ENCODE data around the gene HOXD13. TPM values are rescaled to one million over a fixed set of nuclear protein-coding genes. Genes with fewer than 3 reads are reported as not detected.

The HOXD13 gene
- total RNA-seq, 1 experiment from 2014 or later, result not detected

- DNase-seq, result no peak
- Mint-ChIP-seq H3K4me3 (ENCODE audit: low read depth, unreplicated experiment) (no peak overlapping the region), H3K9me3 (ENCODE audit: low read depth, unreplicated experiment) (no peaks in the 10 kb centered on the region), H3K27me3 (ENCODE audit: unreplicated experiment) (peaks cover 20% of the 10 kb centered on the region), H3K4me1 (ENCODE audit: low read depth, unreplicated experiment) (peaks cover 15% of the 10 kb centered on the region), H3K27ac (ENCODE audit: unreplicated experiment) (no peak overlapping the region), H3K36me3 (ENCODE audit: insufficient read depth, unreplicated experiment) (peaks cover 18% of the 10 kb centered on the region)
- no peak for TF ChIP-seq CTCF (IDR thresholded peaks at IDR 0.05; ENCODE audit: unreplicated experiment)
- CTCF ChIA-PET, result no interaction called here
- intact Hi-C loops (cut with micrococcal nuclease; ENCODE audit: unreplicated experiment), result no loop called here
- BruUV-seq (replicated peaks), result no TSS peak
These were observed 8.8 kb downstream of the HOXD13 start for GRCh38 chr2:176101216-176101830.

GRCh38 chr2:176101842-176102241 lies 9.3 kb downstream of the HOXD13 start:
- no peak for TF ChIP-seq CTCF (IDR thresholded peaks at IDR 0.05; ENCODE audit: unreplicated experiment)
- Mint-ChIP-seq H3K4me1 (ENCODE audit: low read depth, unreplicated experiment) (peaks cover 18% of the 10 kb centered on the region), H3K27ac (ENCODE audit: unreplicated experiment) (no peak overlapping the region), H3K36me3 (ENCODE audit: insufficient read depth, unreplicated experiment) (peaks cover 13% of the 10 kb centered on the region), H3K9me3 (ENCODE audit: low read depth, unreplicated experiment) (no peaks in the 10 kb centered on the region), H3K27me3 (ENCODE audit: unreplicated experiment) (peaks cover 25% of the 10 kb centered on the region), H3K4me3 (ENCODE audit: low read depth, unreplicated experiment) (no peak overlapping the region)
- no TSS peak for BruUV-seq (replicated peaks)
- no peak for DNase-seq
- CTCF ChIA-PET, result no interaction called here
- intact Hi-C loops (cut with micrococcal nuclease; ENCODE audit: unreplicated experiment), result no loop called here

GRCh38 chr2:176102309-176102866 lies 9.9 kb downstream of the HOXD13 start:
- H3K4me3 Mint-ChIP-seq (ENCODE audit: low read depth, unreplicated experiment), result no peak overlapping the region
- H3K4me1 Mint-ChIP-seq (ENCODE audit: low read depth, unreplicated experiment), result peaks cover 18% of the 10 kb centered on the region
- intact Hi-C loops (cut with micrococcal nuclease; ENCODE audit: unreplicated experiment), result no loop called here
- no TSS peak for BruUV-seq (replicated peaks)
- no peak for DNase-seq
- H3K36me3 Mint-ChIP-seq (ENCODE audit: insufficient read depth, unreplicated experiment), result peaks cover 7% of the 10 kb centered on the region
- TF ChIP-seq CTCF (IDR thresholded peaks at IDR 0.05; ENCODE audit: unreplicated experiment), result no peak
- CTCF ChIA-PET, result no interaction called here
- H3K9me3 Mint-ChIP-seq (ENCODE audit: low read depth, unreplicated experiment), result no peaks in the 10 kb centered on the region
- H3K27ac Mint-ChIP-seq (ENCODE audit: unreplicated experiment), result no peak overlapping the region
- H3K27me3 Mint-ChIP-seq (ENCODE audit: unreplicated experiment), result peaks cover 26% of the 10 kb centered on the region

- no TSS peak for BruUV-seq (replicated peaks)
- peaks cover 26% of the 10 kb centered on the region for H3K27me3 Mint-ChIP-seq (ENCODE audit: unreplicated experiment)
- H3K9me3 Mint-ChIP-seq (ENCODE audit: low read depth, unreplicated experiment), result no peaks in the 10 kb centered on the region
- CTCF ChIA-PET, result no interaction called here
- no peak overlapping the region for H3K4me3 Mint-ChIP-seq (ENCODE audit: low read depth, unreplicated experiment)
- TF ChIP-seq CTCF (IDR thresholded peaks at IDR 0.05; ENCODE audit: unreplicated experiment), result no peak
- no peak for DNase-seq
- no peaks in the 10 kb centered on the region for H3K36me3 Mint-ChIP-seq (ENCODE audit: insufficient read depth, unreplicated experiment)
- intact Hi-C loops (cut with micrococcal nuclease; ENCODE audit: unreplicated experiment), result no loop called here
- peaks cover 10% of the 10 kb centered on the region for H3K4me1 Mint-ChIP-seq (ENCODE audit: low read depth, unreplicated experiment)
- H3K27ac Mint-ChIP-seq (ENCODE audit: unreplicated experiment), result no peak overlapping the region
These were observed 10.7 kb downstream of the HOXD13 start for GRCh38 chr2:176103194-176103593.
